Fibroblast of skin of scalp (primary cell): ENCODE data around the gene LRRC3.
"Not testable (repeated sequence)": the region's sequence is repeated elsewhere in the genome, so short reads cannot be mapped to it uniquely, and the experiment has no call there.

Experiments
- DNase-seq: peaks from one replicate; pipeline ENCODE4 v3.0.0-alpha.2; 2013

The LRRC3 gene

GRCh38 chr21:44498280-44499210 is 43.2 kb downstream of the LRRC3 start:
- no peak for DNase-seq

GRCh38 chr21:44499211-44499560 is 43.9 kb downstream of the LRRC3 start:
- DNase-seq: no peak

- DNase-seq: no peak
These were observed 44.3 kb downstream of the LRRC3 start for GRCh38 chr21:44499631-44500030.

- no peak for DNase-seq
These were observed 44.8 kb downstream of the LRRC3 start for GRCh38 chr21:44500111-44500510.

GRCh38 chr21:44502171-44502958 is 47.1 kb downstream of the LRRC3 start:
- no peak for DNase-seq

- DNase-seq: not testable (repeated sequence)
These were observed 47.9 kb downstream of the LRRC3 start for GRCh38 chr21:44503006-44503889.

- DNase-seq: no peak
These were observed 48.6 kb downstream of the LRRC3 start for GRCh38 chr21:44503901-44504399.

- no peak for DNase-seq
These were observed 50.5 kb downstream of the LRRC3 start for GRCh38 chr21:44505673-44506278.

- DNase-seq: no peak
These were observed 51.3 kb downstream of the LRRC3 start for GRCh38 chr21:44506279-44507255.

GRCh38 chr21:44507673-44508425 is 52.5 kb downstream of the LRRC3 start:
- DNase-seq: no peak

- no peak for DNase-seq
These were observed 53.1 kb downstream of the LRRC3 start for GRCh38 chr21:44508426-44508710.

GRCh38 chr21:44508711-44509445 is 53.6 kb downstream of the LRRC3 start:
- DNase-seq: no peak

GRCh38 chr21:44509539-44509938 is 54.2 kb downstream of the LRRC3 start:
- DNase-seq: no peak

GRCh38 chr21:44510109-44510507 is 54.8 kb downstream of the LRRC3 start:
- DNase-seq: no peak

- DNase-seq: peak; percentile 17
These were observed 55.4 kb downstream of the LRRC3 start for GRCh38 chr21:44510508-44511218.

- DNase-seq: no peak
These were observed 56.1 kb downstream of the LRRC3 start for GRCh38 chr21:44511219-44511937.
